GM19324 (cell line): Measurements from ENCODE around the gene PXN.

Source experiments
- ATAC-seq: cut with Tn5 transposase; IDR thresholded peaks from one replicate; pipeline ENCODE4 v1.9.1; 2021; ENCODE audit warnings: mild to moderate bottlenecking, moderate library complexity; ENCODE audit not compliant: unreplicated experiment, low FRiP score

Gene PXN

GRCh38 chr12:120265473-120266179, at the start of gene PXN:
Gene PXN, minus strand, starts transcription at chr12:120265730. Its CDS starts 101 bp downstream, at chr12:120265629.
- ATAC-seq = peak; percentile 77

GRCh38 chr12:120314220-120314619, 48.7 kb upstream of the PXN start:
- ATAC-seq = no peak

- peak; percentile 97 for ATAC-seq
Observed at GRCh38 chr12:120301962-120302815, 36.7 kb upstream of the PXN start, which contains the start of gene SIRT4. Gene SIRT4, plus strand, starts transcription at chr12:120302321. Its CDS starts 1,241 bp downstream, at chr12:120303562.

GRCh38 chr12:120292661-120293531, 27.4 kb upstream of the PXN start, which contains the start of gene RNU4-1:
Gene RNU4-1, minus strand, starts transcription at chr12:120293237.
- ATAC-seq = peak; percentile 35

GRCh38 chr12:120292411-120292660, 26.8 kb upstream of the PXN start:
- ATAC-seq = peak; percentile 10

- ATAC-seq = no peak
Observed at GRCh38 chr12:120290609-120291305, 25.2 kb upstream of the PXN start.

GRCh38 chr12:120287491-120287890, 22.0 kb upstream of the PXN start:
- ATAC-seq = no peak

- no peak for ATAC-seq
Observed at GRCh38 chr12:120286768-120287490, 21.4 kb upstream of the PXN start.

- no peak for ATAC-seq
Observed at GRCh38 chr12:120284381-120284780, 18.9 kb upstream of the PXN start.

GRCh38 chr12:120283318-120283717, 17.8 kb upstream of the PXN start:
- ATAC-seq = no peak

- no peak for ATAC-seq
Observed at GRCh38 chr12:120278137-120279069, 12.9 kb upstream of the PXN start.

- ATAC-seq = no peak
Observed at GRCh38 chr12:120276734-120277133, 11.2 kb upstream of the PXN start.

GRCh38 chr12:120267736-120268135, 2.2 kb upstream of the PXN start:
- ATAC-seq = no peak

- ATAC-seq = no peak
Observed at GRCh38 chr12:120266180-120266870, 795 bp upstream of the PXN start.

- ATAC-seq = peak; percentile 26
Observed at GRCh38 chr12:120264904-120265472, 542 bp downstream of the PXN start.

- ATAC-seq = no peak
Observed at GRCh38 chr12:120264086-120264903, 1.2 kb downstream of the PXN start.

- ATAC-seq = no peak
Observed at GRCh38 chr12:120263748-120264085, 1.8 kb downstream of the PXN start.
